ENCODE data around the gene CLSTN1.

GRCh38 chr1:9700340-9700739 lies 123.4 kb downstream of the CLSTN1 start:
- TF ChIP-seq CSRNP3 (CRISPR knock-in tag; IDR thresholded peaks at IDR 0.05) (no peak), RARB (CRISPR knock-in tag; IDR thresholded peaks at IDR 0.05) (no peak), POU6F1 (CRISPR knock-in tag; IDR thresholded peaks at IDR 0.05; ENCODE audit: borderline replicate concordance, low read depth) (no peak), ISL1 (CRISPR knock-in tag; IDR thresholded peaks at IDR 0.05) (no peak), TSHZ2 (CRISPR knock-in tag; IDR thresholded peaks at IDR 0.05) (no peak), BACH2 (CRISPR knock-in tag; IDR thresholded peaks at IDR 0.05; ENCODE audit: borderline replicate concordance) (no peak), TOX (CRISPR knock-in tag; IDR thresholded peaks at IDR 0.05; ENCODE audit: borderline replicate concordance) (no peak), CREB5 (CRISPR knock-in tag; IDR thresholded peaks at IDR 0.05; ENCODE audit: low read depth) (no peak), ZNF8 (CRISPR knock-in tag; IDR thresholded peaks at IDR 0.05) (no peak), ZFP3 (CRISPR knock-in tag; IDR thresholded peaks at IDR 0.05) (no peak), TCF4 (CRISPR knock-in tag; IDR thresholded peaks at IDR 0.05; ENCODE audit: borderline replicate concordance) (no peak)
